H1 (cell line): ENCODE measurements around the gene SLC22A23. TPM values are rescaled to one million over a fixed set of nuclear protein-coding genes. Genes with fewer than 3 reads are reported as not detected.

ENCODE experiments used
- CTCF ChIA-PET: fragments of 300-600 bp; sonication (Branson Sonifier 250); formaldehyde crosslinking; loops from one replicate; lab custom pipeline; 2021; ENCODE audit not compliant: partially characterized antibody; lab: Charles Lee
- POLR2A ChIA-PET: fragments of 300-600 bp; sonication (Branson Sonifier 250); formaldehyde crosslinking; loops from one replicate; lab custom pipeline; 2021; ENCODE audit warnings: inconsistent platforms; ENCODE audit not compliant: partially characterized antibody; lab: Charles Lee
- DNase-seq, 2 experiments: peaks; one replicate each; pipeline versions ENCODE4 v3.0.0 to v3.0.0-alpha.2; 2010 to 2022; ENCODE audit warnings: low spot score in 2 of 2, low read depth in 1 of 2, mixed read lengths in 1 of 2
- FAIRE-seq: peaks from 2 replicates; lab custom pipeline; 2011; peaks lifted over from hg19 to GRCh38; lab: Jason Lieb, UNC
- H2AFZ ChIP-seq: 2 replicates; pipeline ENCODE4 v1.8.1; 2012; ENCODE audit warnings: low read length, inconsistent platforms
- H2AK5ac ChIP-seq: 2 replicates; pipeline ENCODE4 v1.6.1; 2013; ENCODE audit warnings: low read depth, low read length
- H2BK120ac ChIP-seq: replicated peaks from 2 replicates; pipeline ENCODE3; 2013; ENCODE audit warnings: low read depth, low read length, inconsistent platforms
- H2BK12ac ChIP-seq: 2 replicates; pipeline ENCODE4 v1.6.1; 2013; ENCODE audit warnings: low read depth, low read length
- H2BK15ac ChIP-seq: 2 replicates; pipeline ENCODE4 v1.6.1; 2013; ENCODE audit warnings: low read length
- H2BK20ac ChIP-seq: 2 replicates; pipeline ENCODE4 v1.6.1; 2013; ENCODE audit warnings: low read length
- H2BK5ac ChIP-seq: 2 replicates; pipeline ENCODE4 v1.6.1; 2013; ENCODE audit warnings: low read depth, low read length
- H3K14ac ChIP-seq: 2 replicates; pipeline ENCODE4 v1.6.1; 2013; ENCODE audit warnings: inconsistent platforms; ENCODE audit not compliant: insufficient read length
- H3K18ac ChIP-seq: 2 replicates; pipeline ENCODE4 v1.6.1; 2013; ENCODE audit warnings: low read length; ENCODE audit errors: extremely low read depth
- H3K23ac ChIP-seq: 2 replicates; pipeline ENCODE4 v1.6.1; 2013; ENCODE audit warnings: inconsistent platforms; ENCODE audit not compliant: insufficient read length
- H3K23me2 ChIP-seq: 2 replicates; pipeline ENCODE4 v1.6.1; 2013; ENCODE audit warnings: low read depth, low read length
- H3K27ac ChIP-seq: 2 replicates; pipeline ENCODE4 v1.6.1; 2011; ENCODE audit warnings: low read depth, low read length, inconsistent platforms
- H3K27me3 ChIP-seq, 4 experiments: replicated peaks in 1 of 4; 1 replicate in 1 of 4; 2 replicates in 3 of 4; pipeline versions ENCODE4 v1.6.1 to v1.8.1; 2011 to 2013; ENCODE audit warnings: low read length in 3 of 4, mild to moderate bottlenecking in 3 of 4, inconsistent platforms in 2 of 4, mixed read lengths in 2 of 4, moderate library complexity in 1 of 4; ENCODE audit not compliant: control insufficient read depth in 3 of 4, insufficient read depth in 3 of 4; ENCODE audit errors: extremely low read depth in 1 of 4
- H3K36me3 ChIP-seq, 4 experiments: 2 replicates each; pipeline versions ENCODE4 v1.6.1 to v1.8.1; 2011 to 2013; ENCODE audit warnings: mild to moderate bottlenecking in 4 of 4, low read length in 3 of 4, moderate library complexity in 2 of 4, control low read depth in 1 of 4, inconsistent platforms in 1 of 4; ENCODE audit not compliant: insufficient read depth in 4 of 4, control insufficient read depth in 2 of 4
- H3K4ac ChIP-seq: replicated peaks from 2 replicates; pipeline ENCODE3; 2013; ENCODE audit warnings: low read length, low read depth, mixed read lengths, inconsistent platforms; ENCODE audit not compliant: insufficient read length
- H3K4me1 ChIP-seq, 4 experiments: replicated peaks in 1 of 4; 1 replicate in 1 of 4; 2 replicates in 3 of 4; pipeline versions ENCODE4 v1.6.1 to v1.8.1; 2011 to 2013; ENCODE audit warnings: low read length in 3 of 4, inconsistent platforms in 2 of 4, mixed read lengths in 1 of 4; ENCODE audit not compliant: insufficient read depth in 4 of 4, control insufficient read depth in 3 of 4
- H3K4me2 ChIP-seq, 2 experiments: 2 replicates each; pipeline versions ENCODE4 v1.6.1 to v1.8.1; 2011 to 2013; ENCODE audit warnings: low read depth in 2 of 2, low read length in 2 of 2, control low read depth in 1 of 2, inconsistent platforms in 1 of 2, mild to moderate bottlenecking in 1 of 2; ENCODE audit not compliant: insufficient read depth in 1 of 2
- H3K4me3 ChIP-seq, 4 experiments: fragments of 200-600, 300-600 bp in 1 of 4; sonication (generic), shearing (Covaris generic), sonication (Bioruptor Twin) in 1 of 4; 2 replicates each; pipeline versions ENCODE4 v1.5.1 to v1.8.1; 2011 to 2016; ENCODE audit warnings: low read length in 4 of 4, low read depth in 3 of 4, control low read depth in 2 of 4, inconsistent platforms in 2 of 4, mild to moderate bottlenecking in 2 of 4, mixed read lengths in 1 of 4, moderate library complexity in 1 of 4; ENCODE audit not compliant: insufficient read depth in 2 of 4; ENCODE audit errors: extremely low read depth in 1 of 4
- H3K56ac ChIP-seq: replicated peaks from 2 replicates; pipeline ENCODE3; 2013; ENCODE audit warnings: low read depth, mild to moderate bottlenecking, mixed read lengths, low read length, inconsistent platforms; ENCODE audit not compliant: insufficient read length
- H3K79me1 ChIP-seq: 2 replicates; pipeline ENCODE4 v1.6.1; 2013; ENCODE audit warnings: low read depth, low read length, control low read depth
- H3K79me2 ChIP-seq, 2 experiments: 2 replicates each; pipeline versions ENCODE4 v1.6.1 to v1.8.1; 2012 to 2013; ENCODE audit warnings: low read length in 2 of 2, mild to moderate bottlenecking in 2 of 2, inconsistent platforms in 1 of 2; ENCODE audit not compliant: insufficient read depth in 2 of 2, control insufficient read depth in 1 of 2
- H3K9ac ChIP-seq, 4 experiments: replicated peaks in 1 of 4; 1 replicate in 1 of 4; 2 replicates in 3 of 4; pipeline versions ENCODE4 v1.6.1 to v1.8.1; 2011 to 2013; ENCODE audit warnings: low read depth in 3 of 4, low read length in 3 of 4, control low read depth in 2 of 4, mild to moderate bottlenecking in 2 of 4, moderate library complexity in 2 of 4, inconsistent platforms in 1 of 4; ENCODE audit errors: extremely low read depth in 1 of 4
- H3K9me3 ChIP-seq, 2 experiments: 2 replicates each; pipeline versions ENCODE4 v1.6.1 to v1.8.1; 2012 to 2013; ENCODE audit warnings: mild to moderate bottlenecking in 2 of 2, moderate library complexity in 2 of 2, control low read depth in 1 of 2, inconsistent platforms in 1 of 2, low read depth in 1 of 2, low read length in 1 of 2, mixed read lengths in 1 of 2; ENCODE audit not compliant: insufficient read depth in 2 of 2
- H4K20me1 ChIP-seq, 2 experiments: replicated peaks in 1 of 2; 2 replicates each; pipeline versions ENCODE3 to v1.8.1; 2011 to 2013; ENCODE audit warnings: inconsistent platforms in 2 of 2, low read length in 2 of 2, mild to moderate bottlenecking in 1 of 2; ENCODE audit not compliant: insufficient read depth in 2 of 2, control insufficient read depth in 1 of 2
- H4K5ac ChIP-seq: 2 replicates; pipeline ENCODE4 v1.6.1; 2013; ENCODE audit warnings: low read length, low read depth, mixed read lengths, inconsistent platforms; ENCODE audit not compliant: insufficient read length
- H4K8ac ChIP-seq: 2 replicates; pipeline ENCODE4 v1.8.0; 2013; ENCODE audit warnings: mild to moderate bottlenecking, moderate library complexity, low read length, inconsistent platforms; ENCODE audit not compliant: insufficient read depth; ENCODE audit errors: extremely low read depth
- H4K91ac ChIP-seq: replicated peaks from 2 replicates; pipeline ENCODE3; 2013; ENCODE audit warnings: low read length, mixed read lengths, inconsistent platforms; ENCODE audit not compliant: insufficient read length
- BCL11A ChIP-seq, 2 experiments: IDR thresholded peaks; one replicate each; pipeline ENCODE4 v1.6.1; 2011; ENCODE audit warnings: low read depth in 2 of 2, low read length in 2 of 2, mild to moderate bottlenecking in 2 of 2
- EP300 ChIP-seq, 2 experiments: IDR thresholded peaks; 1 replicate in 1 of 2; 2 replicates in 1 of 2; pipeline ENCODE4 v1.6.1; 2011 to 2012; ENCODE audit warnings: low read depth in 2 of 2, low read length in 2 of 2, mild to moderate bottlenecking in 2 of 2, borderline replicate concordance in 1 of 2, inconsistent platforms in 1 of 2, moderate library complexity in 1 of 2
- GABPA ChIP-seq: IDR thresholded peaks from 2 replicates; pipeline ENCODE4 v1.6.1; 2011; ENCODE audit warnings: mild to moderate bottlenecking, low read length, moderate library complexity, borderline replicate concordance; ENCODE audit not compliant: insufficient read depth
- POLR2AphosphoS5 ChIP-seq: IDR thresholded peaks from 2 replicates; pipeline ENCODE4 v1.6.1; 2011; ENCODE audit warnings: low read depth, low read length
- POU5F1 ChIP-seq: IDR thresholded peaks from 2 replicates; pipeline ENCODE4 v1.6.1; 2011; ENCODE audit warnings: low read depth, mild to moderate bottlenecking, low read length, moderate library complexity
- RFX5 ChIP-seq: IDR thresholded peaks from 2 replicates; pipeline ENCODE4 v1.6.1; 2011; ENCODE audit warnings: low read depth, low read length, improper control_type of control experiment, borderline replicate concordance
- SP4 ChIP-seq: IDR thresholded peaks from 2 replicates; pipeline ENCODE4 v1.6.1; 2012; ENCODE audit warnings: low read length, inconsistent platforms
- TAF1 ChIP-seq: IDR thresholded peaks from 2 replicates; pipeline ENCODE4 v1.6.1; 2011; ENCODE audit warnings: mild to moderate bottlenecking, low read depth, low read length
- WGBS, 2 experiments: shearing (Covaris generic) in 1 of 2; methylation state at CpG; one replicate each; pipeline versions ENCODE4 v1.1.6 to v1.1.7; 2013 to 2015; ENCODE audit warnings: low lambda C conversion rate in 2 of 2, mixed read lengths in 2 of 2, inconsistent platforms in 1 of 2, low coverage in 1 of 2, missing lambda C conversion rate in 1 of 2; ENCODE audit not compliant: insufficient replicate concordance in 2 of 2, insufficient coverage in 1 of 2, insufficient read length in 1 of 2; ENCODE audit errors: extremely low coverage in 1 of 2, missing lambda C conversion rate in 1 of 2; 5-methylcytosine and 5-hydroxymethylcytosine counted together
- polyA plus RNA-seq, 7 experiments: library from polyadenylated mRNA; depleted of rRNA in 3 of 7; stranded (reverse) in 5 of 7; unstranded in 2 of 7; fragments of >200 nt in 5 of 7; fragments of 200-250 nt in 2 of 7; gene quantifications; 1 replicate in 5 of 7; 2 replicates in 1 of 7; 4 replicates in 1 of 7; pipeline versions ENCODE4 v1.2.1 to v1.2.3, GENCODE V29; 2011 to 2013; ENCODE audit warnings: missing spikeins in 2 of 7, mixed read lengths in 2 of 7
- total RNA-seq: library from RNA; stranded (reverse); fragmentation: NEBNext Ultra II Directional; extraction: Animal tissue kit (Norgen Biotek cat#: 25700); gene quantifications from 2 replicates; pipeline ENCODE4 v1.2.1, GENCODE V29; 2021
- TF ChIP-seq, protein P1 (sequence below): IDR thresholded peaks from 2 replicates; pipeline ENCODE4 v1.6.1; 2011; ENCODE audit warnings: low read length, improper control_type of control experiment
- TF ChIP-seq, protein P2 (sequence below): IDR thresholded peaks from 2 replicates; pipeline ENCODE4 v1.6.1; 2011; ENCODE audit warnings: low read depth, mild to moderate bottlenecking, low read length; ENCODE audit not compliant: insufficient read depth
- TF ChIP-seq, protein P3 (sequence below): IDR thresholded peaks from 2 replicates; pipeline ENCODE4 v1.6.1; 2012; ENCODE audit warnings: inconsistent platforms

SLC22A23 gene
- total and polyA plus RNA-seq, 2 of the 8 experiments (the other 6 are each of a cell fraction or from before 2014, with no cell fraction given) = 9.9 to 38.4 TPM

DNA sequence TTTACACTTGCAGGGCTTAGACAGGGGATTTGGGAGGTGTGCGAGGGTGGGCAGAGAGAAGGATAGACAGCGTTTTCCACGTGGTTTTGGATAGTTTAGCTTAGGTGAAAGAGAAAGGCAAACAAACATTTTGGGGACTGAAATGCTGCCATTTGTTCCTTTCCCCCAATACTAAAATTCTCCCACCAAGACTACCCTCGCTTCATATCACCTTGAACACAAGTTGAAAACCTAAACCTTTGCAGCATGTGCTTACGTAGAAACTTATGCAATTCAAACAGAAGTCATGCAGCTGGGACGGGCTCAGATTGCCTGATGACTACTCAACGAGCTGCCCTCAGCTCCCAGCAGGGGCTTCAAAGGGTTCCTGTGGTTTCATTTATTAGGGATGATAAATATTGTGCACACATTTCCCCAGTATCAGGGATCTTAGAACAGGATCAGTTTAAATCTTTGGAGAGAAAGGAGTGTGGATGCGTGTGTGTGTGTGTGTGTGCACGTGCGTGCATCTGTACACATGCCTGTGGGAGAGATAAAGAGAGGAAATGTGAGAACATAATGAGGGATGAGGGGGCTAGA is 77.3 kb downstream of the SLC22A23 start:
- no peak overlapping the region for H2AFZ ChIP-seq
- no peak overlapping the region for H3K56ac ChIP-seq
- no peak overlapping the region for H3K4me3 ChIP-seq
- H4K8ac ChIP-seq = no peak overlapping the region
- 0 out of 2 replicates have a peak overlapping the region, but pooled peaks have one; percentile 41 for H2BK20ac ChIP-seq
- H2AK5ac ChIP-seq = no peak overlapping the region
- no peaks in the 10 kb centered on the region for H3K36me3 ChIP-seq
- H3K23me2 ChIP-seq = no peaks in the 10 kb centered on the region
- H2BK15ac ChIP-seq = no peak overlapping the region
- FAIRE-seq (no peak), DNase-seq (no peak)
- no peak overlapping the region for H3K4me2 ChIP-seq
- no peak overlapping the region for H2BK120ac ChIP-seq
- WGBS, 2 experiments = 78% methylated on average over 10 of the region's 10 CpGs; no CpG with 5 or more reads in 1 of the 2 experiments
- no peak overlapping the region for H3K9ac ChIP-seq
- H3K18ac ChIP-seq = no peak overlapping the region
- H4K20me1 ChIP-seq = peaks cover 0 to 2% of the 10 kb centered on the region in 2 experiments
- no peak overlapping the region for H3K23ac ChIP-seq
- no peaks in the 10 kb centered on the region for H3K9me3 ChIP-seq
- no peaks in the 10 kb centered on the region for H3K27me3 ChIP-seq
- no peaks in the 10 kb centered on the region; the same call in 1 of the 2 replicates for H3K79me1 ChIP-seq
- no peak overlapping the region for H4K91ac ChIP-seq
- POLR2A ChIA-PET = no interaction called here
- no peak overlapping the region for H3K14ac ChIP-seq
- H2BK5ac ChIP-seq = no peak overlapping the region
- H4K5ac ChIP-seq = no peak overlapping the region
- no peak overlapping the region for H3K4ac ChIP-seq
- H3K4me1 ChIP-seq = peaks cover 2 to 7% (median 3%) of the 10 kb centered on the region in 4 experiments; a peak in 4 of 7 replicates
- H2BK12ac ChIP-seq = no peak overlapping the region
- H3K27ac ChIP-seq = no peak overlapping the region
- CTCF ChIA-PET = interaction anchor here (0.8 to 3.6 kb wide), 4 partner anchors 8 to 127 kb away, joined by 3 to 17 read pairs (median 6); no protein-coding TSS in a partner anchor
- H3K79me2 ChIP-seq = peaks cover 0 to 12% of the 10 kb centered on the region in 2 experiments; a peak in 1 of 4 replicates
- TF ChIP-seq SP4 (no peak), POU5F1 (no peak), POLR2AphosphoS5 (no peak), RFX5 (no peak), BCL11A (IDR thresholded peaks at IDR 0.05; ENCODE audit: low read depth in 2 of 2, low read length in 2 of 2) (no peak), TAF1 (no peak), GABPA (no peak), EP300 (IDR thresholded peaks at IDR 0.05; ENCODE audit: borderline replicate concordance in 1 of 2, low read depth in 2 of 2, low read length in 2 of 2) (no peak)
- TF ChIP-seq, protein P1, sequence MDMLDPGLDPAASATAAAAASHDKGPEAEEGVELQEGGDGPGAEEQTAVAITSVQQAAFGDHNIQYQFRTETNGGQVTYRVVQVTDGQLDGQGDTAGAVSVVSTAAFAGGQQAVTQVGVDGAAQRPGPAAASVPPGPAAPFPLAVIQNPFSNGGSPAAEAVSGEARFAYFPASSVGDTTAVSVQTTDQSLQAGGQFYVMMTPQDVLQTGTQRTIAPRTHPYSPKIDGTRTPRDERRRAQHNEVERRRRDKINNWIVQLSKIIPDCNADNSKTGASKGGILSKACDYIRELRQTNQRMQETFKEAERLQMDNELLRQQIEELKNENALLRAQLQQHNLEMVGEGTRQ = no peak
- TF ChIP-seq, protein P2, sequence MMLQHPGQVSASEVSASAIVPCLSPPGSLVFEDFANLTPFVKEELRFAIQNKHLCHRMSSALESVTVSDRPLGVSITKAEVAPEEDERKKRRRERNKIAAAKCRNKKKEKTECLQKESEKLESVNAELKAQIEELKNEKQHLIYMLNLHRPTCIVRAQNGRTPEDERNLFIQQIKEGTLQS = no peak
- TF ChIP-seq, protein P3, sequence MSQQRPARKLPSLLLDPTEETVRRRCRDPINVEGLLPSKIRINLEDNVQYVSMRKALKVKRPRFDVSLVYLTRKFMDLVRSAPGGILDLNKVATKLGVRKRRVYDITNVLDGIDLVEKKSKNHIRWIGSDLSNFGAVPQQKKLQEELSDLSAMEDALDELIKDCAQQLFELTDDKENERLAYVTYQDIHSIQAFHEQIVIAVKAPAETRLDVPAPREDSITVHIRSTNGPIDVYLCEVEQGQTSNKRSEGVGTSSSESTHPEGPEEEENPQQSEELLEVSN = no peak
